HCT116 (cell line): Measurements from ENCODE around the gene NFIB. TPM values are rescaled to one million over a fixed set of nuclear protein-coding genes. Genes with fewer than 3 reads are reported as not detected.

Experiments used
- ATAC-seq: fragments of 200-7000 bp; cut with Tn5 transposase; 2 replicates; pipeline ENCODE4 v1.9.1; 2020; ENCODE audit warnings: mild to moderate bottlenecking, moderate library complexity
- BruUV-seq: library from RNA; stranded (reverse); fragments of 400-500 nt; replicated peaks from 2 replicates; lab custom pipeline; 2021; lab: Mats Ljungman, UMichigan
- CTCF ChIA-PET: fragments of 300-600 bp; sonication (Branson Sonifier 250); formaldehyde crosslinking; loops from one replicate; lab custom pipeline; 2021; ENCODE audit warnings: antibody characterized with exemption; lab: Charles Lee
- POLR2A ChIA-PET: fragments of 300-600, 350-600 bp; sonication (Branson Sonifier 250); formaldehyde crosslinking; loops from one replicate; lab custom pipeline; 2021; ENCODE audit warnings: antibody characterized with exemption; lab: Charles Lee
- RAD21 ChIA-PET, 2 experiments: fragments of 300-600 bp; sonication (Branson Sonifier 250); formaldehyde crosslinking; loops; one replicate each; lab custom pipeline; 2023; ENCODE audit warnings: low total read pairs in 2 of 2; ENCODE audit not compliant: uncharacterized antibody in 2 of 2, unreplicated experiment in 2 of 2, low non-redundant PET in 1 of 2; lab: Charles Lee
- DNase-seq: peaks from one replicate; pipeline ENCODE4 v3.0.0-alpha.2; 2010; ENCODE audit warnings: low read depth, low spot score
- H2AFZ ChIP-seq: fragments of 200-600 bp; shearing (Covaris generic), sonication (generic); 2 replicates; pipeline ENCODE4 v1.6.1; 2017; ENCODE audit warnings: low read depth, mixed run types, mixed read lengths, antibody characterized with exemption, low read length; ENCODE audit not compliant: poor library complexity, severe bottlenecking
- H3K27ac ChIP-seq: 2 replicates; pipeline ENCODE4 v1.5.1; 2012; ENCODE audit warnings: low read depth, low read length
- H3K27me3 ChIP-seq: fragments of 200-600 bp; sonication (generic); 2 replicates; pipeline ENCODE4 v1.6.1; 2016; ENCODE audit warnings: mixed run types, low read length, mixed read lengths; ENCODE audit not compliant: insufficient read depth
- H3K36me3 ChIP-seq, 2 experiments: fragments of 200-500 bp in 1 of 2; fragments of 200-600 bp in 1 of 2; sonication (Bioruptor generic) in 1 of 2; sonication (generic) in 1 of 2; 2 replicates each; pipeline versions ENCODE4 v1.5.1 to v1.6.1; 2014 to 2016; ENCODE audit warnings: low read length in 2 of 2, inconsistent platforms in 1 of 2, mixed read lengths in 1 of 2, mixed run types in 1 of 2; ENCODE audit not compliant: insufficient read depth in 2 of 2, control insufficient read depth in 1 of 2
- H3K4me1 ChIP-seq, 2 experiments: fragments of 200-600 bp in 1 of 2; sonication (generic) in 1 of 2; 2 replicates each; pipeline versions ENCODE4 v1.5.1 to v1.6.1; 2012 to 2017; ENCODE audit warnings: low read length in 2 of 2, inconsistent platforms in 1 of 2, mild to moderate bottlenecking in 1 of 2, mixed read lengths in 1 of 2, mixed run types in 1 of 2, moderate library complexity in 1 of 2; ENCODE audit not compliant: insufficient read depth in 2 of 2, control insufficient read depth in 1 of 2
- H3K4me2 ChIP-seq: fragments of 200-600 bp; sonication (generic); 2 replicates; pipeline ENCODE4 v1.6.1; 2017; ENCODE audit warnings: mixed run types, low read length, mixed read lengths
- H3K4me3 ChIP-seq, 2 experiments: fragments of 200-600 bp in 1 of 2; sonication (generic) in 1 of 2; replicated peaks in 1 of 2; 2 replicates each; pipeline ENCODE4 v1.5.1; 2011 to 2016; ENCODE audit warnings: low read length in 2 of 2, control low read depth in 1 of 2, low read depth in 1 of 2, mild to moderate bottlenecking in 1 of 2, mixed read lengths in 1 of 2, mixed run types in 1 of 2
- H3K79me2 ChIP-seq: fragments of 200-600 bp; sonication (generic); 2 replicates; pipeline ENCODE4 v1.6.1; 2017; ENCODE audit warnings: mild to moderate bottlenecking, mixed run types, low read length, moderate library complexity, mixed read lengths; ENCODE audit not compliant: insufficient read depth
- H3K9ac ChIP-seq: fragments of 200-600 bp; sonication (generic); 2 replicates; pipeline ENCODE4 v1.6.1; 2016; ENCODE audit warnings: low read length, mixed read lengths
- H3K9me2 ChIP-seq: fragments of 200-600 bp; sonication (generic), shearing (Covaris generic); 2 replicates; pipeline ENCODE4 v1.6.1; 2017; ENCODE audit warnings: mixed run types, mild to moderate bottlenecking, moderate library complexity; ENCODE audit not compliant: insufficient read depth
- H3K9me3 ChIP-seq, 2 experiments: fragments of 200-500 bp in 1 of 2; fragments of 200-600 bp in 1 of 2; sonication (Bioruptor generic) in 1 of 2; sonication (generic) in 1 of 2; 2 replicates each; pipeline ENCODE4 v1.6.1; 2014 to 2017; ENCODE audit warnings: low read length in 2 of 2, mixed read lengths in 2 of 2, inconsistent platforms in 1 of 2, low read depth in 1 of 2, mild to moderate bottlenecking in 1 of 2, mixed run types in 1 of 2, moderate library complexity in 1 of 2; ENCODE audit not compliant: control insufficient read depth in 1 of 2, insufficient read depth in 1 of 2
- H4K20me1 ChIP-seq: fragments of 200-600 bp; sonication (generic), shearing (Covaris generic); 2 replicates; pipeline ENCODE4 v1.6.1; 2017; ENCODE audit warnings: mixed run types, mild to moderate bottlenecking, moderate library complexity; ENCODE audit not compliant: insufficient read depth
- ATF3 ChIP-seq: IDR thresholded peaks from 2 replicates; pipeline ENCODE4 v1.6.1; 2012
- CEBPB ChIP-seq: IDR thresholded peaks from 2 replicates; pipeline ENCODE4 v1.6.1; 2012; ENCODE audit warnings: low read depth
- CTCF ChIP-seq, 3 experiments: fragments of 200-600 bp in 1 of 3; sonication (generic) in 1 of 3; IDR thresholded peaks in 2 of 3; conservative IDR thresholded peaks in 1 of 3; 2 replicates each; pipeline ENCODE4 v1.5.1; 2012 to 2017; ENCODE audit warnings: low read depth in 2 of 3, low read length in 2 of 3, antibody characterized with exemption in 1 of 3, borderline replicate concordance in 1 of 3, control low read depth in 1 of 3, mild to moderate bottlenecking in 1 of 3, mixed read lengths in 1 of 3, mixed run types in 1 of 3, moderate library complexity in 1 of 3; ENCODE audit not compliant: insufficient read depth in 1 of 3
- EZH2 ChIP-seq: fragments of 200-600 bp; sonication (generic); IDR thresholded peaks from 2 replicates; pipeline ENCODE4 v1.6.1; 2017; ENCODE audit warnings: antibody characterized with exemption, mixed run types
- EZH2phosphoT487 ChIP-seq: fragments of 200-600 bp; IDR thresholded peaks from 2 replicates; pipeline ENCODE4 v1.6.1; 2018; ENCODE audit warnings: antibody characterized with exemption, borderline replicate concordance
- POLR2AphosphoS5 ChIP-seq: IDR thresholded peaks from 2 replicates; pipeline ENCODE4 v1.6.1; 2011; ENCODE audit warnings: mild to moderate bottlenecking, low read depth, low read length, moderate library complexity
- SIN3A ChIP-seq: IDR thresholded peaks from 2 replicates; pipeline ENCODE4 v1.6.1; 2012; ENCODE audit warnings: low read depth
- SRF ChIP-seq: IDR thresholded peaks from 2 replicates; pipeline ENCODE4 v1.6.1; 2012; ENCODE audit warnings: low read depth
- YY1 ChIP-seq: IDR thresholded peaks from 2 replicates; pipeline ENCODE4 v1.6.1; 2011; ENCODE audit warnings: low read length, low read depth, moderate library complexity, mild to moderate bottlenecking; ENCODE audit not compliant: insufficient replicate concordance; ENCODE audit errors: extremely low read depth
- intact Hi-C: fragments of 100-400 bp; cut with micrococcal nuclease; formaldehyde crosslinking; loops from 2 replicates; pipeline ENCODE4 v1.10.0; 2022
- total RNA-seq: library from RNA; stranded (reverse); gene quantifications from one replicate; pipeline ENCODE4 v1.2.1, GENCODE V29; 2021; ENCODE audit not compliant: unreplicated experiment

The NFIB gene
- total RNA-seq, 1 experiment from 2014 or later: 6.6 TPM

- Histone ChIP-seq H3K36me3 (no peaks in the 10 kb centered on the region), H3K4me3 (no peak overlapping the region)
- TF ChIP-seq EZH2phosphoT487 (no peak), SRF (no peak), CEBPB (no peak), SIN3A (no peak), ATF3 (no peak), YY1 (no peak), CTCF (IDR thresholded peaks at IDR 0.05 in 2 of 3, conservative IDR thresholded peaks at IDR 0.05 in 1 of 3; ENCODE audit: borderline replicate concordance in 1 of 3, insufficient read depth in 1 of 3, low read depth in 2 of 3, low read length in 2 of 3) (no peak), EZH2 (no peak), POLR2AphosphoS5 (no peak)
- TF ChIP-seq, all 23 proteins: peak for 0
- no peak for DNase-seq
- no peaks in the 10 kb centered on the region; a peak in 1 of 4 replicates for H3K4me1 ChIP-seq
- no peaks in the 10 kb centered on the region for H4K20me1 ChIP-seq
- ChIA-PET RAD21 (no interaction called here), POLR2A (no interaction called here), CTCF (no interaction called here)
- H3K4me2 ChIP-seq: no peak overlapping the region
- no peak overlapping the region for H2AFZ ChIP-seq
- ATAC-seq: no peak
- H3K9ac ChIP-seq: no peak overlapping the region
- H3K27me3 ChIP-seq: no peaks in the 10 kb centered on the region
- no peaks in the 10 kb centered on the region for H3K9me2 ChIP-seq
- H3K9me3 ChIP-seq: no peaks in the 10 kb centered on the region
- no peak overlapping the region for H3K27ac ChIP-seq
- no peaks in the 10 kb centered on the region for H3K79me2 ChIP-seq
- intact Hi-C loops: loop anchor here (1.0 kb wide), 1 partner anchor 22 kb away; no protein-coding TSS in a partner anchor
- BruUV-seq: no TSS peak
Measured at GRCh38 chr9:14212697-14213420, 101.1 kb downstream of the NFIB start.
